ENCODE results near the gene WDR6. TPM values are rescaled to one million over a fixed set of nuclear protein-coding genes. Genes with fewer than 3 reads are reported as not detected.

Gene WDR6
- total RNA-seq, 2 donors from 2014 or later = 92.3 to 150 TPM

- H3K4me1 ChIP-seq = peaks cover 9% of the 10 kb centered on the region
- H3K4me3 ChIP-seq = no peak overlapping the region
- H3K9ac ChIP-seq (ENCODE audit: low read depth in 2 of 2, low read length in 2 of 2) = no peak overlapping the region
- intact Hi-C loops (cut with DNase I) = loop anchor here (5.0 to 10.0 kb wide), 2 partner anchors 110 to 463 kb away; partner anchors contain the start of gene QRICH1
- no peaks in the 10 kb centered on the region for H3K9me3 ChIP-seq
- no peaks in the 10 kb centered on the region for H3K36me3 ChIP-seq
- DNase-seq = no peak
- no peak for TF ChIP-seq CTCF (IDR thresholded peaks at IDR 0.05)
- H3K27ac ChIP-seq = no peak overlapping the region
- H3K27me3 ChIP-seq = no peaks in the 10 kb centered on the region
These were observed 22.5 kb upstream of the WDR6 start for GRCh38 chr3:48984663-48985062.

GRCh38 chr3:48985831-48986376 lies 21.3 kb upstream of the WDR6 start:
- H3K36me3 ChIP-seq = no peaks in the 10 kb centered on the region

GRCh38 chr3:48989126-48989795 lies 17.9 kb upstream of the WDR6 start:
- intact Hi-C loops (cut with DNase I) = loop anchor here (5.0 to 10.0 kb wide), 2 partner anchors 106 to 458 kb away; partner anchors contain the start of gene QRICH1
- Histone ChIP-seq H3K27ac (peak overlapping the region; percentile 94), H3K4me3 (peak overlapping the region; percentile 99), H3K27me3 (no peaks in the 10 kb centered on the region), H3K4me1 (peaks cover 16% of the 10 kb centered on the region), H3K9ac (ENCODE audit: low read depth in 2 of 2, low read length in 2 of 2) (peak overlapping the region; percentile 88 to 96), H3K9me3 (no peaks in the 10 kb centered on the region), H3K36me3 (no peaks in the 10 kb centered on the region)
- no peak for DNase-seq
- TF ChIP-seq CTCF (IDR thresholded peaks at IDR 0.05) = no peak

More at GRCh38 chr3:48985831-48986376, 21.3 kb upstream of the WDR6 start:
- H3K9me3 ChIP-seq = no peaks in the 10 kb centered on the region
- no peak for DNase-seq
- no peak overlapping the region for H3K4me3 ChIP-seq
- H3K4me1 ChIP-seq = peaks cover 9% of the 10 kb centered on the region
- H3K27me3 ChIP-seq = no peaks in the 10 kb centered on the region
- no peak for TF ChIP-seq CTCF (IDR thresholded peaks at IDR 0.05)
- intact Hi-C loops (cut with DNase I) = loop anchor here (5.0 to 10.0 kb wide), 2 partner anchors 109 to 461 kb away; partner anchors contain the start of gene QRICH1
- H3K9ac ChIP-seq (ENCODE audit: low read depth in 2 of 2, low read length in 2 of 2) = no peak overlapping the region
- H3K27ac ChIP-seq = no peak overlapping the region

- DNase-seq = peak; percentile 90
- H3K36me3 ChIP-seq = no peaks in the 10 kb centered on the region
- no peaks in the 10 kb centered on the region for H3K9me3 ChIP-seq
- H3K4me1 ChIP-seq = peaks cover 16% of the 10 kb centered on the region
- H3K27me3 ChIP-seq = no peaks in the 10 kb centered on the region
- H3K27ac ChIP-seq = peak within 1 kb of the TSS; percentile 94
- peak within 1 kb of the TSS; percentile 88 to 96 for H3K9ac ChIP-seq (ENCODE audit: low read depth in 2 of 2, low read length in 2 of 2)
- H3K4me3 ChIP-seq = peak within 1 kb of the TSS; percentile 99
- intact Hi-C loops (cut with DNase I) = loop anchor here (5.0 to 10.0 kb wide), 2 partner anchors 105 to 457 kb away; partner anchors contain the start of gene QRICH1
- TF ChIP-seq CTCF (IDR thresholded peaks at IDR 0.05) = peak; percentile 23
These were observed 17.2 kb upstream of the WDR6 start, which contains the start of gene P4HTM for GRCh38 chr3:48989796-48990635. TSS of gene P4HTM (plus strand) at chr3:48990241. CDS start at chr3:48990257, 16 bp downstream.

Data from colonic mucosa (tissue), 4 donors.